Spinal cord (tissue), 10 donors: ENCODE results near the gene ACTG1. TPM values are rescaled to one million over a fixed set of nuclear protein-coding genes. Genes with fewer than 3 reads are reported as not detected.
"Not testable (repeated sequence)": the region's sequence is repeated elsewhere in the genome, so short reads cannot be mapped to it uniquely, and the experiment has no call there.

Experiments used
- DNase-seq, 6 donors: peaks; one replicate each; pipeline versions ENCODE4 v3.0.0 to v3.0.0-alpha.2; 2013 to 2015; ENCODE audit warnings: low spot score in 6 of 6, low read depth in 4 of 6
- H3K27ac ChIP-seq: one replicate; pipeline ENCODE4 v1.5.1; 2013; ENCODE audit warnings: low read depth, low read length, control low read depth
- H3K27me3 ChIP-seq: one replicate; pipeline ENCODE4 v1.6.1; 2013; ENCODE audit warnings: low read length; ENCODE audit not compliant: control insufficient read depth, insufficient read depth
- H3K36me3 ChIP-seq: one replicate; pipeline ENCODE4 v1.6.1; 2013; ENCODE audit warnings: low read length; ENCODE audit not compliant: control insufficient read depth, insufficient read depth
- H3K4me1 ChIP-seq: one replicate; pipeline ENCODE4 v1.6.1; 2013; ENCODE audit warnings: low read length; ENCODE audit not compliant: control insufficient read depth, insufficient read depth
- H3K4me3 ChIP-seq: one replicate; pipeline ENCODE4 v1.5.1; 2013; ENCODE audit warnings: low read depth, low read length, control low read depth
- H3K9me3 ChIP-seq: one replicate; pipeline ENCODE4 v1.6.1; 2013; ENCODE audit warnings: low read length; ENCODE audit not compliant: control insufficient read depth, insufficient read depth
- WGBS: methylation state at CpG from one replicate; pipeline ENCODE4 v1.1.5; 2013; ENCODE audit warnings: missing lambda C conversion rate; ENCODE audit not compliant: insufficient coverage; 5-methylcytosine and 5-hydroxymethylcytosine counted together
- polyA plus RNA-seq, 2 donors: library from polyadenylated mRNA; unstranded; fragments of 120-200 nt; gene quantifications; one replicate each; pipeline ENCODE4 v1.2.1, GENCODE V29; 2013; ENCODE audit not compliant: insufficient read length in 2 of 2
- total RNA-seq, 2 donors: library from RNA; depleted of rRNA in 1 of 2; stranded (reverse); fragments of 120-200 nt in 1 of 2; fragments of >200 nt in 1 of 2; gene quantifications; one replicate each; pipeline versions ENCODE4 v1.2.3 to v1.2.4, GENCODE V29; 2013 to 2014
- donor health status: healthy.

The ACTG1 gene
- total and polyA plus RNA-seq, 4 donors, result 1,777 to 3,460 (median 3,019) TPM

DNA sequence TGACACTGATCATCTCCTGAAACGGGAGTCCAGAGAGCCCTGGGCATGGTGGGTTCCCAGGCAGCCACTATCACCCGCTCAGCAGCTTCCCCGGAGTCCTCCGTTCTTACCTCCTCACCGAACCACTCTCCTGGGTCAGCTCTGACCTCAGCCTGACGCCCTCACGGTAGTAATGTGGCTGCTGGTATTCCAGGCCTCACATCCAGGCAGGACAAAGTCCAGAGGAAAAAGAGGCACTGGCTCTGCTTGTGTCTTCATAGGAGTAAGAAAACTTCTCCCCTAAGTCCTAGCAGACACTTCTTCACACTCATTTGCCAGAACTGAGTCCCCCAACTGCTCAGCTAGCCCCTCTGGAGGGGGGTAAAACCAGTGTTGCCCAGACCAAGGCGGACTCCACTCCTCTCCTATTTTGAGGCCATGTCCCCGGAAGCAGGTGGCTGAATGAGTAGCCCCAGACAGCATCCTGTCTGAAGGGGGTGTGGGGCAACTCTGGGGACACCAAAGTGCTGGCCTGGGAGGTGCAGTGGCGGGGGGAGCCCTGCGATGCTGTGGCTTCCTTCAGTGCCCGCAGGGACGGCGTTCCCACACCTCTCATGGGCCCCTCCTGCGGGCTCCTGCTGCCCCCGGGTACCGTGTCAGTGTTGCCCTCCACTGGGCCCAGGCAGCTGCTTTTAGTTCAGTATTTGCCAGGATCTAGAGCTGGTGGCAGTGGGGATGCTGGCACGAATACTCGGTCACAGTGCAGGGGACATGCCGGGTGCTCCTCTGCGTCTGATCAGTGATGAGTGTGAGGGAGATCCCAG, 20.9 kb upstream of the ACTG1 start:
- H3K36me3 ChIP-seq, result peaks cover 22% of the 10 kb centered on the region
- peaks cover 19% of the 10 kb centered on the region for H3K27me3 ChIP-seq
- WGBS, result 68% methylated on average over 20 of the region's 21 CpGs
- peaks cover 25% of the 10 kb centered on the region for H3K4me1 ChIP-seq
- no peak overlapping the region for H3K4me3 ChIP-seq
- no peak overlapping the region for H3K27ac ChIP-seq
- no peak for DNase-seq
- no peaks in the 10 kb centered on the region for H3K9me3 ChIP-seq

DNA sequence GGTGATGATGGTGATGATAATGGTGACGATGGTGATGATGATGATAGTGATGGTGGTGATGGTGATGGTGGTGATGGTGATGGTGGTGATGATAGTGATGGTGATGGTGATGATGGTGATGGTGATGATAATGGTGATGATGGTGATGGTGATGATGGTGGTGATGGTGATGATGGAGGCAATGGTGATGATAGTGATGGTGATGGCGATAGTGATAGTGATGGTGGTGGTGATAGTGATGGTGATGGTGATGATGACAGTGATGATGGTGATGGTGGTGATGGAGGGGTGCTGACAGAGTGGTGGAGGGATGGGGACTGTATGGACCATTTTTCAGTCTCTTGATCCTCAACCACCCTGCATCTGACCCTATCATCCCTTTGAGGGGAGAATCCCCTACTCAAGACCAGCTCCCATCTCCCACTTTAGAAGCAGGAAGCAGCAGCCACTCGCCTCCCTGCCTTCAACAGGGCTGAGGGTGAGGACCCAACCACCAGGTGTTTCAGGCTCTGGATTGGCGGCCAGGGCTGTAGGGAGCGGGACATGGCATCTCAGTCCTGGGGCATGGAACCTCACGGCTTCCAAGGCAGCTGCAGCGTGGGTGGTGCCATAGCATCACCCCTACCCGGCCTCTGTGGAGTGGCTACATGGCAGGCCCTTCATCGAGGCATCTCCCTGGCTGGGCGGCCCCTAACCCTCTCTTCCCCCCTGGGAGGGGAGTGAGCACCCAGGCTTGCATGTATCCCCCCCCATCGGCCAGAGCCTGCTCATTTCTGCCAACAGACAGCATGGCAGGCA, 20.1 kb upstream of the ACTG1 start:
- H3K36me3 ChIP-seq, result peaks cover 13% of the 10 kb centered on the region
- no peak overlapping the region for H3K4me3 ChIP-seq
- H3K27ac ChIP-seq, result no peak overlapping the region
- 93% methylated on average over 10 of the region's 11 CpGs for WGBS
- no peaks in the 10 kb centered on the region for H3K9me3 ChIP-seq
- H3K4me1 ChIP-seq, result peaks cover 21% of the 10 kb centered on the region
- no peak for DNase-seq
- peaks cover 21% of the 10 kb centered on the region for H3K27me3 ChIP-seq

DNA sequence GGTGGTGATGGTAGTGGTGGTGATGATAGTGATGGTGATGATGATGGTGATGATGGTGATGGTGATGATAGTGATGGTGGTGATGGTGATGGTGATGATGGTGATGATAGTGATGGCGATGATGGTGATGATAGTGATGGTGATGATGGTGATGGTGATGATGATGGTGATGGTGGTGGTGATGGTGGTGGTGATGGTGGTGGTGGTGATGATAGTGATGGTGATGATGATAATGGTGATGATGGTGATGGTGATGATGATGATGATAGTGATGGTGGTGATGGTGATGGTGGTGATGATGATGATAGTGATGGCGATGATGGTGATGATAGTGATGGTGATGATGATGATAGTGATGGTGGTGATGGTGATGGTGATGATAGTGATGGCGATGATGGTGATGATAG, 19.4 kb upstream of the ACTG1 start:
- DNase-seq, H3K9me3 ChIP-seq, H3K4me3 ChIP-seq, H3K36me3 ChIP-seq, H3K27ac ChIP-seq: not testable (repeated sequence)
- Histone ChIP-seq H3K4me1 (peaks cover 16% of the 10 kb centered on the region), H3K27me3 (peaks cover 18% of the 10 kb centered on the region)
- WGBS, result 97% methylated on average over 3 of the region's 3 CpGs

DNA sequence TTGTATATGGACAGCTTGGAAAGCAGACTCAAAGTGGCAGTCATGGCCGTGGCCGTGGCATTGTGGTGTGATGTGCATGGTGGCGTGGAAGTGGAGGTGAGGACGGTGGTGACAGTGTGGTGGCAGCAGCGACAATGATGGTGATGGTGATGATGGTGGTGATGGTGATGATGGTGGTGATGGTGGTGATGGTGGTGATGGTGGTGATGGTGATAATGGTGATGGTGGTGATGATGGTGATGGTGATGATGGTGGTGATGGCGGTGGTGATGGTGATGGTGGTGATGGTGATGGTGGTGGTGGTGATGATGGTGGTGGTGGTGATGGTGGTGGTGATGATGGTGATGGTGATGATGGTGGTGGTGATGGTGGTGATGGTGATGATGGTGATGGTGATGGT, 18.4 kb upstream of the ACTG1 start:
- peaks cover 15% of the 10 kb centered on the region for H3K27me3 ChIP-seq
- H3K27ac ChIP-seq, H3K4me3 ChIP-seq, H3K4me1 ChIP-seq, H3K9me3 ChIP-seq, DNase-seq, H3K36me3 ChIP-seq: not testable (repeated sequence)
- 79% methylated on average over 6 of the region's 6 CpGs for WGBS

DNA sequence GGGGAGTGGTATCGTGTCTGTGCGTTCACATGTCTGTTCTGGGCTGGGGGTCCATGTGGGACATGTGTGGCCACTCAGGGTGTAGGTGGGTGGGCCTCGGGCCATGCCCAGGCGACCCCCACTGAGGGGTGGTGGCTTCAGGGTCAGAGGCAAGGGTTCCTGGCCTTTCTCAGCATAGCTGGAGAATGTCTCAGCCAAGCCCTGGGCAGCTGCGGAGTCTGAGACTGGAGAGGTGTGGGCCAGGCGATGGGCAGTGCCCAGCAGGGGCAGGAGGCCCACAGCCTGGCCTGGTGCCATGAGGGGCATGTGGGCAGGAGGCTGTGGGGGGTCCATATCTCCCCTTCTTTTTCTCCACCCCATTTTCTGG, 16.8 kb upstream of the ACTG1 start:
- Histone ChIP-seq H3K27ac (no peak overlapping the region), H3K4me1 (peaks cover 17% of the 10 kb centered on the region), H3K4me3 (no peak overlapping the region), H3K36me3 (peaks cover 6% of the 10 kb centered on the region), H3K9me3 (no peaks in the 10 kb centered on the region), H3K27me3 (peaks cover 16% of the 10 kb centered on the region)
- 92% methylated on average over 5 of the region's 6 CpGs for WGBS
- no peak for DNase-seq

DNA sequence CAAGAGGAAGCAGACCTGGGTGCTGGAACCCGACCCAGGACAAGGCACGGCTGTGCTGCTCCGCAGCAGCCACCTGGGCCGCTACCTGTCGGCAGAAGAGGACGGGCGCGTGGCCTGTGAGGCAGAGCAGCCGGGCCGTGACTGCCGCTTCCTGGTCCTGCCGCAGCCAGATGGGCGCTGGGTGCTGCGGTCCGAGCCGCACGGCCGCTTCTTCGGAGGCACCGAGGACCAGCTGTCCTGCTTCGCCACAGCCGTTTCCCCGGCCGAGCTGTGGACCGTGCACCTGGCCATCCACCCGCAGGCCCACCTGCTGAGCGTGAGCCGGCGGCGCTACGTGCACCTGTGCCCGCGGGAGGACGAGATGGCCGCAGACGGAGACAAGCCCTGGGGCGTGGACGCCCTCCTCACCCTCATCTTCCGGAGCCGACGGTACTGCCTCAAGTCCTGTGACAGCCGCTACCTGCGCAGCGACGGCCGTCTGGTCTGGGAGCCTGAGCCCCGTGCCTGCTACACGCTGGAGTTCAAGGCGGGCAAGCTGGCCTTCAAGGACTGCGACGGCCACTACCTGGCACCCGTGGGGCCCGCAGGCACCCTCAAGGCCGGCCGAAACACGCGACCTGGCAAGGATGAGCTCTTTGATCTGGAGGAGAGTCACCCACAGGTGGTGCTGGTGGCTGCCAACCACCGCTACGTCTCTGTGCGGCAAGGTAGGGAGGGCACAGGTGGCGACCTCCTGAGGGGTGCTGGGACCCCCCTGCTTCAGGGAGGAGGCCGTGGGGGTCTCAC, 16.2 kb upstream of the ACTG1 start:
- Histone ChIP-seq H3K4me3 (no peak overlapping the region), H3K4me1 (peaks cover 22% of the 10 kb centered on the region), H3K27me3 (peaks cover 16% of the 10 kb centered on the region), H3K36me3 (peaks cover 6% of the 10 kb centered on the region), H3K9me3 (no peaks in the 10 kb centered on the region), H3K27ac (no peak overlapping the region)
- DNase-seq, result no peak
- WGBS, result 89% methylated on average over 57 of the region's 62 CpGs

DNA sequence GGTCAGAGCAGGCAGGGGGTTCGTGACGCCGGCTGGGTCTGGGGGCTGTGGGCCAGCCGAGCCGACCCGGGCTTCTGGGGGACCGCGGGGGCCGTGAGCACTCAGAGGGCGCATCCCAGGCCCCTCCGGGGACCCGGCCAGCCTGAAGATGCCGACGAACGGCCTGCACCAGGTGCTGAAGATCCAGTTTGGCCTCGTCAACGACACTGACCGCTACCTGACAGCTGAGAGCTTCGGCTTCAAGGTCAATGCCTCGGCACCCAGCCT, 15.7 kb upstream of the ACTG1 start:
- Histone ChIP-seq H3K27ac (no peak overlapping the region), H3K4me1 (peaks cover 28% of the 10 kb centered on the region), H3K4me3 (no peak overlapping the region), H3K36me3 (peaks cover 6% of the 10 kb centered on the region), H3K9me3 (no peaks in the 10 kb centered on the region), H3K27me3 (peaks cover 16% of the 10 kb centered on the region)
- no peak for DNase-seq
- 58% methylated on average over 20 of the region's 20 CpGs for WGBS

DNA sequence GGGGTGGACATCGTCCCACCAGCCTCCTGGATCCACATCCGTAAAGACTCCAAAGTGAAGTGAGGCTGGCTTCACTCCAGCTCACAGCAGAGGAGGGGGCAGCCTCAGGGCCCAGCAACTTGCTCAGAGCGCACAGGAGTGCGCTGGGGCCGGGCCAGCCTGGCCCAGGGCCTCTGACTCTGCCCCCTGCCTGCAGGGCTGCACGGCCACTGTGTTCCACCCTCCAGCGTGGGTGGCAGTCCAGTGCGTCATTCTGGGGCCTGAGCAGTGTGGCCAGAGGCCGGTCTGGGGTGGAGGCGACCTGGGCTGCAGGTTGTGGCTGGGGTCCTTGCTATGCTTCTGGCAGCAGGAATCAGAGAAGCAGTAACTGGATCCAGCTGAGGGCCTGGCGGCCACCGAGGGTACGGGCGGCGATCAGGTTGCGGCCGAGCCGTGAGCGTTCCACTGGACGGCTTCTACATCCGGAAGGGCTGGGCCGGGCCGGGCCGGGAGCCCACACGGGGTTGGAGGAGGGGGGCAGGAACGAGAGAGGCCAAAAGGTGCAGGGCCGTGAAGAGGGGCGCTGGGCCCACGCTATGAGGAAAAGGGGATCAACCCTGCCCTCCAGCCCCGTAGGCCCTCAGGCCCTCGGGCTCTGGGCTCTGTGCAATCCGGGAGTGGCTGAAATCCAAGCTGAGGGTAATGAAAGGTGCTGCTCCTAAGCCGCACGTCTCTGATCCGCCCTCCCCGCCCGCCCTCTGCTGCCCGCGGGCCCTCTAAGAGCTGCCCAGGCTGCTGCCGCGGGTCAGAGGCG, 15.2 kb upstream of the ACTG1 start, which contains the start of gene FSCN2:
TSS of gene FSCN2 (plus strand) at position 787 of the 793 bp plus-strand sequence. CDS start 155 bp downstream, outside the sequence.
- 34% methylated on average over 41 of the region's 42 CpGs for WGBS
- Histone ChIP-seq H3K36me3 (peaks cover 6% of the 10 kb centered on the region), H3K4me3 (no peak within 1 kb of the TSS), H3K4me1 (peaks cover 33% of the 10 kb centered on the region), H3K27ac (no peak within 1 kb of the TSS), H3K27me3 (peaks cover 16% of the 10 kb centered on the region), H3K9me3 (no peaks in the 10 kb centered on the region)
- no peak for DNase-seq
